Peyer's patch (tissue), 4 donors: Measurements from ENCODE around the gene RPL5.

Experiments
- POLR2A ChIP-seq, 2 donors: fragments of 450-650 bp; IDR thresholded peaks; one replicate each; pipeline ENCODE4 v1.5.1; 2017; ENCODE audit warnings: antibody characterized with exemption in 2 of 2, mild to moderate bottlenecking in 2 of 2, moderate library complexity in 2 of 2
- TF ChIP-seq, protein P1 (sequence below), 6 experiments: fragments of 450-650 bp in 4 of 6; fragments of 200-600 bp in 2 of 6; sonication (generic) in 1 of 6; IDR thresholded peaks; one replicate each; pipeline ENCODE4 v1.5.1; 2017 to 2019; ENCODE audit warnings: antibody characterized with exemption in 6 of 6, mild to moderate bottlenecking in 3 of 6, moderate library complexity in 1 of 6

DNA sequence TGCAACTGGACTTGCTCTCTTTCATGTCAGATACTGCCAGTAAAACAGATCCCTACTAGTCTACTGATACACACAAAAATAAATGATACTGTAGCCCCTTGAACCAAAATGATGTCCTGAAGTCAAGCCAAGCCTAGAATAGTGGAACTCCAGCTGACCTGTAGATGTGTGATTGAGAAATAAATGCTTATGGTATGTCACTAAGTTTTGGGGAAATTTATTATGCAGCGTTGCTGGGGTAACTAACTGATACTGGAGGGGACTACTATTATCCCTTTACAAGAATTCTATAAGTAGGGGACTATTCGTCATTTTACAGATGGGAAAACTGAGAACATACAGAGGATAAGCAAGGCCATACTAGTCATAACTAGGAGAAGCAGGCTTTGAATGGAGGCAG lies 55.6 kb downstream of the RPL5 start:
- TF ChIP-seq, protein P1, sequence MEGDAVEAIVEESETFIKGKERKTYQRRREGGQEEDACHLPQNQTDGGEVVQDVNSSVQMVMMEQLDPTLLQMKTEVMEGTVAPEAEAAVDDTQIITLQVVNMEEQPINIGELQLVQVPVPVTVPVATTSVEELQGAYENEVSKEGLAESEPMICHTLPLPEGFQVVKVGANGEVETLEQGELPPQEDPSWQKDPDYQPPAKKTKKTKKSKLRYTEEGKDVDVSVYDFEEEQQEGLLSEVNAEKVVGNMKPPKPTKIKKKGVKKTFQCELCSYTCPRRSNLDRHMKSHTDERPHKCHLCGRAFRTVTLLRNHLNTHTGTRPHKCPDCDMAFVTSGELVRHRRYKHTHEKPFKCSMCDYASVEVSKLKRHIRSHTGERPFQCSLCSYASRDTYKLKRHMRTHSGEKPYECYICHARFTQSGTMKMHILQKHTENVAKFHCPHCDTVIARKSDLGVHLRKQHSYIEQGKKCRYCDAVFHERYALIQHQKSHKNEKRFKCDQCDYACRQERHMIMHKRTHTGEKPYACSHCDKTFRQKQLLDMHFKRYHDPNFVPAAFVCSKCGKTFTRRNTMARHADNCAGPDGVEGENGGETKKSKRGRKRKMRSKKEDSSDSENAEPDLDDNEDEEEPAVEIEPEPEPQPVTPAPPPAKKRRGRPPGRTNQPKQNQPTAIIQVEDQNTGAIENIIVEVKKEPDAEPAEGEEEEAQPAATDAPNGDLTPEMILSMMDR (IDR thresholded peaks at IDR 0.05) = no peak
- no peak for TF ChIP-seq POLR2A (IDR thresholded peaks at IDR 0.05)
